GM21619 (cell line): ENCODE data around the gene CYP2B6.
"Not testable (repeated sequence)": the region's sequence is repeated elsewhere in the genome, so short reads cannot be mapped to it uniquely, and the experiment has no call there.

Experiments
- ATAC-seq: cut with Tn5 transposase; IDR thresholded peaks from one replicate; pipeline ENCODE4 v1.9.1; 2021; ENCODE audit not compliant: unreplicated experiment

The CYP2B6 gene

DNA sequence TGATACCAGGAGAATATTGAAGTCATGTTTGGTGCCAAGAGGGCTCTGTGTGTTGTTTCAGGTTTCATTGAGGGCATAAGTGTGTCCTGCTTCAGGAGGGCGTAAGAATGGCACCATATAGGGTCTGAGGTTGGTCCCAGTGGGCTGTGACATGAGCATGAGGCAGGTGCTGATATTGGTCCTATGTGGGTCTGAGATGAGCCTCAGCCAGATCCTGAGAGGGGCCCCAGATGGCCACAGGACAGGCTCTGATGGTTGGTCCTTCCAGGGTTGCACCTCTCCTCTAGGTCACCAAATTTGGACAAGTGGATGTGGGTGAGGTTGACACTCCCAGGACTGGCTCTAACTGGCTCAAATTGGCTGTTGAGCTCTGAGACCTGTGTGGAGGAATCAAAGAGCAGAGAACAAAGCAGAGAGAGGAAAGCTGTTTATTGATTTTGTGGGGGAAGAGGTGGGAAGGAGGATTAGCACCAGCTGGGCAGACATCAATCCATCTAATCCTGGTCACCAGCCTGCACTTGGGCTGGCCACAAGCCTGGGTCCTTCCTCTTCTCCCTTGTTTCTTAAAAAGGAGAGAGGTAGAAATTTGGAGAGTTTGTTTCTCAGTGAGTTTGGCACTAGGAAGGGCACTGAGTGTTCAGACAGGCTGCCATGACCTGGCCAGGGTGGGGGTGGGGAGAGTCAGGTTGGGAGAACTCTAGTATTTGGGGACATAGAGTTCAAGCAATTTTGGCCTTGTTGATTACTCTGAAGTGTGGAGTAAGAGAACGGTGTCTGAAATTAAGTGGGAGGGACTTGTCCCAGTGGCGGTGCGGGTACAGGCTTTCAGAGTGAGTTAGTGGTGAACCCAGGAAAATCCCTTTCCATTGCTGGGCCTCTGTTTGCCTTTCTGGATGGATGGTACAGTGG, 38.7 kb downstream of the CYP2B6 start:
- no peak for ATAC-seq

DNA sequence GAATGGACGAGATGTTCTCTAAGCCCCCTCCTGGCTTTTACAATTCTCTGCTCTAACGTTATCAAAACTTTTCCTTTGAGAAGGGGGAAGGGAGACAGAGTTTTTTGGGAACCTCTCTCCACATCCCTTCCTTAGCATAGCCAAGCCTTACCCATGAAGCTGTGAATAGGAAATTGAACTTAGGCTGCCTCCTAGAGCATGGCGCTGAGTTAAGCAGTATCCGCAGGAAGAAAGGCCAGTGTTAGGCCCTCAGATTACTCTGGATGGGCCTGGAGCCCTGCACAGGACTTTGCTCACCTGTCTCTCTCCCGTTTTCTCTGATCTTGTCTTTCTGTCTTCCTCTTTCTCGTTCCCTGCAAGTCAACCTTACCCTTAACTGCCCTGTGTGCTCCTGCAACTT, 39.6 kb downstream of the CYP2B6 start:
- no peak for ATAC-seq

DNA sequence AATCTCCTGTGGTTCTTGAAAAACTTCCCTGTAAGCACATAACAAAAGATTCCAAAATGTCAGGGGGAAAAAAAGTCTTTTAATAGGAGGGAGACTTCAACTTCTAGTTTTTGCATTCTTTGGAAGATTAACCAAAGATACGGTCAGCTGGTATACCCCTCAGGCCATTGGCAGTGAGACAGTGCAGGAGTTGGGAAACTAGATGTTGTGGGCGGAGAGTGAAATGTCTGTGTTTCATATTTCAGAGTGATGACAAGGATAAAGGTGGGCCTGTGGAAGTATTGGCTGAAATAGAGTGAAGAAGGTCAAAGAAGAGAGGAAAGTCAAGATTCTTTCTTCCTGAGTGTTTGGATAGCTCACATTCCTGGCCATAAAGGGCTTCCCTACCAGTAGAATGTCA, 40.8 kb downstream of the CYP2B6 start:
- no peak for ATAC-seq

DNA sequence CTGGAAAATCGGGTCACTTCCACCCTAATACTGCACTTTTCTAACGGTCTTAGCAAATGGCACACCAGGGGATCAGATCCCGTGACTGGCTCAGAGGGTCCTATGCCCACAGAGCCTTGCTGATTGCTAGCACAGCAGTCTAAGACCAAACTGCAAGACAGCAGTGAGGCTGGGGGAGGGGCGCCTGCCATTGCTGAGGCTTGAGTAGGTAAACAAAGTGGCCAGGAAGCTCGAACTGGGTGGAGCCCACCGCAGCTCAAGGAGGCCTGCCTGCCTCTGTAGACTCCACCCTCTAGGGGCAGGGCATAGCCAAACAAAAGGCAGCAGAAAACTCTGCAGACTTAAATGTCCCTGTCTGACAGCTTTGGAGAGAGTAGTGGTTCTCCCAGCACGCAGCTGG, 42.2 kb downstream of the CYP2B6 start:
- not testable (repeated sequence) for ATAC-seq

DNA sequence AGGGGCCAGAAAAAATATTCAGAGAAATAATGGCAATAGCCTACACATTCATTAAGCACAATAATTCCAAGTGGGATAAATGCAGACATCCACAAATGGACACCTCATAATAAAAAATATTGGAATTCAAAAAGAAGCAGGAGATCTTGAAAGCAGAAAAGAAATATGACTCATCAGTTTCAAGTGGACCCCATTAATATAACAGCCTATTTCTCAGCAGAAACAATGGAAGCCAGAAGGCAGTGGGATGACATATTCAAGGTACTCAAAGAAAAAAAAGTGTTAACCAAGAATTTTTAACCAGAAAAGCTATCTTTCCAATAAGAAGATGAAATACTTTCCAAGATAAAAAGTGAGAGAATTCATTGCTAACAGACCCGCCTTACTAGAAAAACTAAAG, 48.7 kb downstream of the CYP2B6 start:
- ATAC-seq: no peak

DNA sequence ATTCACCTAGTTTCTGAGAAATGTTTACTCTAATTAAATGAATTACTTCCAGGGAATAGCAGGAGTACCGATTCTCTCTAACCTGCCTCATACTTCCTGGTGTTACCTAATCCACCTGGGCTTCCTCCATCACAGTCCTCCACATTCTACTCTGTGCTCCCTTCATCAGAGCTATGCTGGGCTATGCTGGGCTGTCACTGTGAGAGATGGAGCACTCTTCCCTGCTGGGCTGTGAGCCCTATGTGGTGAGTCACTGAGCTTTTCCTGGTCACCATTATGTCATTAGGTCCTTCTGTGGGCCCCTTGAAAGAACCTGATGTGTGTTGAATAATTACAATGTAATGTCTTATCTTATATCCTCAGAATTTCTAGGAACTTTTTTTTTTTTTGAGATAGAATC, 54.0 kb downstream of the CYP2B6 start:
- not testable (repeated sequence) for ATAC-seq

DNA sequence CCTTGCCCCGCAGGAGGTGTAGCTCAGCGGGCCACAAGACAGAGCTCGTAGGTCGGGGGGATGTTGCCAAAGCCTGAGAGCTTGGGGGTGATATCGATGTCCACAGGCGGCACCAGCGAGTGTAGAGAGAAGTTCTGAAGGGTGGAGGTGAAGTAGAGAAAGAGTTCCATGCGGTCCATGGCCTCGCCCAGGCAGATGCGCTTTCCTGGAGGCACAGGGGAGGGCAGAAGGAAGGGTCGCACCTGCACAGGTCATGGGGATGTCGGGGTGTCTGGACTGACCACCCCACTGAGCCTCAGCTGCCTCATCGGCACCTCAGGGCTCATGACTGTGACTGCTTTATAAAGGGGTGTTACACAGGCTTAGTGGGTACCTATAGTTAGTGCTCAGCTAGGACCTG, 59.3 kb downstream of the CYP2B6 start:
- ATAC-seq: no peak

DNA sequence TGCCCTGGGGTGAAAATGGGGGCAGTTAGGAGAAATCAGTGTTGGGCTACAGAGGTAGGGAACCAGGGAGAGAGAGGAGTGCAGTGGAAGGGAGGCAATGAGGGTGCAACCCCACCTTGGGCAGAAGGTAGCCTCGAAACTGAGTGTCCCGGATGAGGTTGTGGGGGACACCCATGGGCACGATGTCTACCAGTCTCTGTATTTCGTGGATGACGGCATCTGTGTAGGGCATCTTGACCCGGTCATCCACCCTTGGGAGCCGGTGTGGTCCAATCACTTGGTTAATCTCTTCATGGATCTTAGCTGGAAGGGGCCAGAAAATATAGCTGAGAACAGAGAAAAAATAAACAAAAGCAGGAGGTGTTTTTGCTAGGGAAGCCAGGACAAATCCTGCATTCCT, 61.1 kb downstream of the CYP2B6 start:
- ATAC-seq: not testable (repeated sequence)

DNA sequence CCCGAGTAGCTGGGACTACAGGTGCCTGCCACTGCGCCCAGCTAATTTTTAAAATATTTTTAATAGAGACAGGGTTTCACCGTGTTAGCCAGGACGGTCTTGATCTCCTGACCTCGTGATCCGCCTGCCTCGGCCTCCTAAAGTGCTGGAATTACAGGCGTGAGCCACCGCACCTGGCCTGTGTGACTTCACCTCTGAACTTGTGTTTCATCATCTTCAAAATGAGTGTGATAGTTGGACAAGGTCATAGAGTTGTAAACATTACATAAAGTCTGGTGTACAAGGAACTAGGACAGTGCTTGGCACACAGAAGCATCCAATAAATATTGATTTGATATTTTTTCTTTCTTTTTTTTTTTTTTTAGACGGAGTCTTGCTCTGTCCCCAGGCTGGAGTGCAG, 62.2 kb downstream of the CYP2B6 start:
- ATAC-seq: not testable (repeated sequence)

DNA sequence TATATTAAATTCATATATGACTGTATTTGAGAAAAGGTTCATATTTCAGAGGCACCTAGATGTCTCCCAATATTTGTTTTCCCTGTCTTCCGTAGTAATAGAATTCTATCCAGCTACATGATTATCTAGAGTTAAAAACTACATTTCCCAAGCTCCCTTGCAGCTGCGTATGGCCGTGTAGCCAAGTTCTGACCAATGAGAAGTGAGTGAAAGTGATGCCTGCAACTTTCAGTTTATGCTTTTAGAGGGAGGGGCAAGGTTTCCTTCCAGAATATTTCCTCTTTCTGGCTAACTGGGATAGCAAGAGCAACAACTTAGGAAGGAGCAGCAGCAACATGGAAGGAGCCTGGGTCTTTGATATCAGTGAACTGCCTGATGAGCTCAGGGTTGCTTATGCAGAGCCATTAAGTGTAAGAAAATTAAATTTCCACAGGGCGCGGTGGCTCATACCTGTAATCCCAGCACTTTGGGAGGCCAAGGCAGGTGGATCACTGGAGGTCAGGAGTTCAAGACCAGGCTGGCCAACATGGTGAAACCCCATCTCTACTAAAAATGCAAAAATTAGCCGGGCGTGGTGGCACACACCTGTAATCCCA, 74.0 kb downstream of the CYP2B6 start:
- no peak for ATAC-seq
